Endothelial cell of umbilical vein (primary cell): ENCODE measurements around the gene LAMC1. TPM values are rescaled to one million over a fixed set of nuclear protein-coding genes. Genes with fewer than 3 reads are reported as not detected.

ENCODE experiments used
- Bru-seq: library from RNA; stranded (reverse); fragments of 400-500 nt; gene quantifications from one replicate; lab custom pipeline; 2021; lab: Mats Ljungman, UMichigan
- BruChase-seq, 2 experiments: library from RNA; stranded (reverse); fragments of 400-500 nt; gene quantifications; one replicate each; lab custom pipeline; 2021; lab: Mats Ljungman, UMichigan
- BruUV-seq: library from RNA; stranded (reverse); fragments of 400-500 nt; replicated peaks from 2 replicates; lab custom pipeline; 2021; lab: Mats Ljungman, UMichigan
- CTCF ChIA-PET: fragments of 300-600, 350-600 bp; sonication (Branson Sonifier 250); formaldehyde crosslinking; loops from one replicate; lab custom pipeline; 2021; ENCODE audit warnings: antibody characterized with exemption, inconsistent platforms; lab: Charles Lee
- POLR2A ChIA-PET: fragments of 300-600, 350-600 bp; sonication (Branson Sonifier 250); formaldehyde crosslinking; loops from one replicate; lab custom pipeline; 2021; ENCODE audit warnings: antibody characterized with exemption, inconsistent platforms; lab: Charles Lee
- DNase-seq: peaks from one replicate; pipeline ENCODE4 v3.0.0-alpha.2; 2011; ENCODE audit warnings: low read depth, low spot score
- FAIRE-seq: peaks from 2 replicates; lab custom pipeline; 2011; peaks lifted over from hg19 to GRCh38; lab: Jason Lieb, UNC
- H2AFZ ChIP-seq: 2 replicates; pipeline ENCODE4 v1.6.0; 2012; ENCODE audit warnings: low read depth, low read length, control low read depth, inconsistent platforms
- H3K27ac ChIP-seq: 2 replicates; pipeline ENCODE4 v1.5.1; 2011; ENCODE audit warnings: low read depth, mild to moderate bottlenecking, control low read depth, low read length, moderate library complexity; ENCODE audit not compliant: insufficient read depth
- H3K27me3 ChIP-seq, 2 experiments: 2 replicates each; pipeline versions ENCODE4 v1.6.0 to v1.6.1; 2011; ENCODE audit warnings: low read length in 2 of 2, mixed read lengths in 1 of 2; ENCODE audit not compliant: control insufficient read depth in 2 of 2, insufficient read depth in 2 of 2
- H3K36me3 ChIP-seq, 2 experiments: 2 replicates in 1 of 2; 3 replicates in 1 of 2; pipeline ENCODE4 v1.5.1; 2011; ENCODE audit warnings: low read length in 2 of 2, mild to moderate bottlenecking in 1 of 2, moderate library complexity in 1 of 2; ENCODE audit not compliant: control insufficient read depth in 2 of 2, insufficient read depth in 2 of 2; ENCODE audit errors: extremely low read depth in 1 of 2
- H3K4me1 ChIP-seq: 3 replicates; pipeline ENCODE4 v1.5.1; 2011; ENCODE audit warnings: mild to moderate bottlenecking, low read length; ENCODE audit not compliant: control insufficient read depth, insufficient read depth; ENCODE audit errors: extremely low read depth
- H3K4me2 ChIP-seq: 2 replicates; pipeline ENCODE4 v1.6.1; 2011; ENCODE audit warnings: low read length, control low read depth, mixed read lengths; ENCODE audit not compliant: insufficient read depth
- H3K4me3 ChIP-seq, 3 experiments: fragments of 200-600 bp in 1 of 3; sonication (generic), shearing (Covaris generic) in 1 of 3; replicated peaks in 1 of 3; 2 replicates each; pipeline ENCODE4 v1.5.1; 2011 to 2016; ENCODE audit warnings: control low read depth in 3 of 3, low read length in 3 of 3, mild to moderate bottlenecking in 2 of 3, inconsistent platforms in 1 of 3, low read depth in 1 of 3, moderate library complexity in 1 of 3; ENCODE audit not compliant: insufficient read depth in 1 of 3
- H3K79me2 ChIP-seq: 2 replicates; pipeline ENCODE4 v1.6.0; 2012; ENCODE audit warnings: low read length, inconsistent platforms; ENCODE audit not compliant: control insufficient read depth, insufficient read depth
- H3K9ac ChIP-seq: replicated peaks from 2 replicates; pipeline ENCODE3; 2011; ENCODE audit warnings: low read length, control low read depth; ENCODE audit not compliant: insufficient read depth; ENCODE audit errors: extremely low read depth
- H3K9me1 ChIP-seq: replicated peaks from 3 replicates; pipeline ENCODE4 v1.6.0; 2011; ENCODE audit warnings: mild to moderate bottlenecking, low read length; ENCODE audit not compliant: control insufficient read depth, insufficient read depth; ENCODE audit errors: extremely low read depth
- H3K9me3 ChIP-seq: replicated peaks from 2 replicates; pipeline ENCODE4 v1.5.1; 2012; ENCODE audit warnings: low read length, inconsistent platforms; ENCODE audit not compliant: control insufficient read depth, insufficient read depth
- H4K20me1 ChIP-seq: replicated peaks from 2 replicates; pipeline ENCODE3; 2011; ENCODE audit warnings: mild to moderate bottlenecking, low read length; ENCODE audit not compliant: control insufficient read depth, insufficient read depth; ENCODE audit errors: extremely low read depth
- POLR2AphosphoS5 ChIP-seq: IDR thresholded peaks from 2 replicates; pipeline ENCODE4 v1.6.1; 2012; ENCODE audit warnings: low read depth, mild to moderate bottlenecking, control low read depth, low read length, moderate library complexity; ENCODE audit not compliant: insufficient read depth
- dilution Hi-C: fragments of 300-500 bp; cut with MboI; formaldehyde crosslinking; loops from one replicate; pipeline ENCODE4 v1.15.0; 2019; ENCODE audit warnings: low sequenced_read_pairs; ENCODE audit not compliant: extremely low pct_ligation_motif_present
- intact Hi-C: fragments of 100-400 bp; cut with micrococcal nuclease; formaldehyde crosslinking; loops from one replicate; pipeline ENCODE4 v1.10.0; 2022
- long read RNA-seq: library from polyadenylated mRNA; stranded (forward); transcript quantifications from one replicate; pipeline ENCODE4 v2.0.0, GENCODE V29; 2021
- polyA minus RNA-seq, 3 experiments: library from RNA; depleted of rRNA, polyadenylated mRNA; stranded (reverse); fragments of >200 nt; gene quantifications; 1 replicate in 1 of 3; 2 replicates in 2 of 3; pipeline ENCODE4 v1.2.3, GENCODE V29; 2011
- polyA plus RNA-seq, 4 experiments: library from polyadenylated mRNA; depleted of rRNA in 3 of 4; stranded (reverse) in 3 of 4; unstranded in 1 of 4; fragments of >200 nt; gene quantifications; 2 replicates each; pipeline versions ENCODE4 v1.2.1 to v1.2.3, GENCODE V29; 2011 to 2012; ENCODE audit warnings: missing spikeins in 1 of 4
- total RNA-seq: library from RNA; stranded (reverse); gene quantifications from 2 replicates; pipeline ENCODE4 v1.2.3, GENCODE V29; 2021
- TF ChIP-seq, protein P1 (sequence below): IDR thresholded peaks from 2 replicates; pipeline ENCODE4 v1.6.1; 2011; ENCODE audit not compliant: insufficient read depth, insufficient read length
- TF ChIP-seq, protein P2 (sequence below), 2 donors: IDR thresholded peaks; 1 replicate in 1 of 2; 2 replicates in 1 of 2; pipeline ENCODE4 v1.5.1; 2011; ENCODE audit warnings: low read length in 2 of 2, mild to moderate bottlenecking in 2 of 2, moderate library complexity in 2 of 2, control low read depth in 1 of 2, inconsistent platforms in 1 of 2, low read depth in 1 of 2; ENCODE audit not compliant: insufficient read depth in 1 of 2; ENCODE audit errors: extremely low read depth in 1 of 2

The LAMC1 gene
- total RNA-seq = 202 and 216 TPM in 2 replicates
- polyA plus RNA-seq = 81.6 and 92.5 TPM in 2 replicates
- 93.6 and 105 TPM in 2 replicates for polyA plus RNA-seq (2011; cell fraction: cytosol; rRNA removed)
- polyA plus RNA-seq (2011; cell fraction: nucleus; rRNA removed) = 151 and 214 TPM in 2 replicates
- polyA plus RNA-seq (2012) = 191 and 205 TPM in 2 replicates
- 218 and 293 TPM in 2 replicates for polyA minus RNA-seq
- polyA minus RNA-seq (2011; cell fraction: cytosol; rRNA and poly(A)+ RNA removed) = 22.8 TPM
- polyA minus RNA-seq (2011; cell fraction: nucleus; rRNA and poly(A)+ RNA removed) = 130 and 167 TPM in 2 replicates
- percentile 92 among the genes with signal in this experiment for Bru-seq, nascent RNA
- BruChase-seq, experiment 1, labeled RNA remaining after a 6-hour chase = percentile 92 among the genes with signal in this experiment
- percentile 84 among the genes with signal in this experiment for BruChase-seq, experiment 2, labeled RNA remaining after a 2-hour chase
- long read RNA-seq, full-length matches to known transcripts = 54 of 235 reads
- long read RNA-seq, partial matches to known transcripts = 169 of 235 reads
- long read RNA-seq, other reads (novel, unspliced or antisense) = 12 of 235 reads

DNA sequence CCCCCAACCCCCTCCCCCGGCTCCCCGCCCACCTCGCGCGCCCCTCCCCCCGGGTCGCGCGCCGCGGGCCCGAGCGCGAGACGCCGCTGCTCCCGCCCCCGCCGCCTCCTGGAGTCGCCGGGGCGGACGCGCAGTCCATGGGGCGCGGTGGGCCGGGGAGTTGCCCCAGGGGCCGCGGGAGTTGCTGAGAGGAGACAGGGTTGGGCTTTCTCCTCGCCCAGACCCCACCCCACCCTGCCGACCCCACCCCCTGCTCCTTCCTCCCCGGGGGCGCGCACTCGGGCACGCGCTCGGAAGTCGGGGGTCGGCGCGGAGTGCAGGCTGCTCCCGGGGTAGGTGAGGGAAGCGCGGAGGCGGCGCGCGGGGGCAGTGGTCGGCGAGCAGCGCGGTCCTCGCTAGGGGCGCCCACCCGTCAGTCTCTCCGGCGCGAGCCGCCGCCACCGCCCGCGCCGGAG lies at the start of gene LAMC1:
Gene LAMC1 (plus strand): TSS at position 275 of the 455 bp plus-strand sequence. CDS start 297 bp downstream, outside the sequence.
- Histone ChIP-seq H3K9me3 (no peaks in the 10 kb centered on the region), H3K9ac (peak within 1 kb of the TSS; percentile 95), H3K79me2 (peaks cover 48% of the 10 kb centered on the region), H3K36me3 (peaks cover 0 to 3% of the 10 kb centered on the region in 2 experiments), H3K9me1 (no peaks in the 10 kb centered on the region), H3K27ac (peak within 1 kb of the TSS; percentile 97), H3K4me2 (peak within 1 kb of the TSS; percentile 99), H3K4me3 (peak within 1 kb of the TSS; percentile 71 to 96 (median 96)), H2AFZ (peak within 1 kb of the TSS; percentile 24), H3K27me3 (no peaks in the 10 kb centered on the region), H4K20me1 (no peaks in the 10 kb centered on the region), H3K4me1 (peaks cover 44% of the 10 kb centered on the region)
- intact Hi-C loops = loop anchor here (5.0 kb wide), 2 partner anchors 249 to 449 kb away; partner anchors contain the start of gene SMG7
- DNase-seq (peak; percentile 80), FAIRE-seq (no peak)
- BruUV-seq = no TSS peak
- ChIA-PET POLR2A (no interaction called here), CTCF (interaction anchor here (1.4 kb wide), 1 partner anchor 48 kb away, joined by 3 read pairs; no protein-coding TSS in a partner anchor)
- TF ChIP-seq, protein P1, sequence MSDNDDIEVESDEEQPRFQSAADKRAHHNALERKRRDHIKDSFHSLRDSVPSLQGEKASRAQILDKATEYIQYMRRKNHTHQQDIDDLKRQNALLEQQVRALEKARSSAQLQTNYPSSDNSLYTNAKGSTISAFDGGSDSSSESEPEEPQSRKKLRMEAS = no peak
- TF ChIP-seq, protein P2, sequence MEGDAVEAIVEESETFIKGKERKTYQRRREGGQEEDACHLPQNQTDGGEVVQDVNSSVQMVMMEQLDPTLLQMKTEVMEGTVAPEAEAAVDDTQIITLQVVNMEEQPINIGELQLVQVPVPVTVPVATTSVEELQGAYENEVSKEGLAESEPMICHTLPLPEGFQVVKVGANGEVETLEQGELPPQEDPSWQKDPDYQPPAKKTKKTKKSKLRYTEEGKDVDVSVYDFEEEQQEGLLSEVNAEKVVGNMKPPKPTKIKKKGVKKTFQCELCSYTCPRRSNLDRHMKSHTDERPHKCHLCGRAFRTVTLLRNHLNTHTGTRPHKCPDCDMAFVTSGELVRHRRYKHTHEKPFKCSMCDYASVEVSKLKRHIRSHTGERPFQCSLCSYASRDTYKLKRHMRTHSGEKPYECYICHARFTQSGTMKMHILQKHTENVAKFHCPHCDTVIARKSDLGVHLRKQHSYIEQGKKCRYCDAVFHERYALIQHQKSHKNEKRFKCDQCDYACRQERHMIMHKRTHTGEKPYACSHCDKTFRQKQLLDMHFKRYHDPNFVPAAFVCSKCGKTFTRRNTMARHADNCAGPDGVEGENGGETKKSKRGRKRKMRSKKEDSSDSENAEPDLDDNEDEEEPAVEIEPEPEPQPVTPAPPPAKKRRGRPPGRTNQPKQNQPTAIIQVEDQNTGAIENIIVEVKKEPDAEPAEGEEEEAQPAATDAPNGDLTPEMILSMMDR (IDR thresholded peaks at IDR 0.05; ENCODE audit: extremely low read depth in 1 of 2, insufficient read depth in 1 of 2, low read depth in 1 of 2, low read length in 2 of 2) = peak in 1 of 2 donors; percentile 22
- TF ChIP-seq POLR2AphosphoS5 = peak; percentile 55
- dilution Hi-C loops = no loop called here
